GM12878 (cell line): ENCODE data around the gene IL1RL2.

Experiments
- BRCA1 ChIP-seq: IDR thresholded peaks from 2 replicates; pipeline ENCODE4 v1.6.1; 2011; ENCODE audit warnings: low read depth, low read length, improper control_type of control experiment
- HDAC2 ChIP-seq: fragments of 200-600 bp; sonication (generic); IDR thresholded peaks from 2 replicates; pipeline ENCODE4 v1.6.1; 2017
- PML ChIP-seq: IDR thresholded peaks from 2 replicates; pipeline ENCODE4 v1.6.1; 2012; ENCODE audit warnings: low read length, inconsistent platforms
- POLR2A ChIP-seq: IDR thresholded peaks from 2 replicates; pipeline ENCODE4 v1.6.1; 2011; ENCODE audit warnings: low read depth, mild to moderate bottlenecking, low read length
- TAF1 ChIP-seq: IDR thresholded peaks from 2 replicates; pipeline ENCODE4 v1.6.1; 2011; ENCODE audit warnings: mild to moderate bottlenecking, low read depth, low read length, borderline replicate concordance

- TF ChIP-seq HDAC2, result no peak
- no peak for TF ChIP-seq POLR2A
- TF ChIP-seq PML, result no peak
- TF ChIP-seq BRCA1, result no peak
- TF ChIP-seq TAF1, result no peak
These were observed 7.9 kb downstream of the IL1RL2 start for GRCh38 chr2:102194609-102195268.
